GM18909 (cell line): ENCODE measurements around the gene C4orf54.

Experiments used
- ATAC-seq: cut with Tn5 transposase; IDR thresholded peaks from one replicate; pipeline ENCODE4 v1.9.1; 2021; ENCODE audit warnings: mild to moderate bottlenecking; ENCODE audit not compliant: unreplicated experiment, poor library complexity

C4orf54 gene

DNA sequence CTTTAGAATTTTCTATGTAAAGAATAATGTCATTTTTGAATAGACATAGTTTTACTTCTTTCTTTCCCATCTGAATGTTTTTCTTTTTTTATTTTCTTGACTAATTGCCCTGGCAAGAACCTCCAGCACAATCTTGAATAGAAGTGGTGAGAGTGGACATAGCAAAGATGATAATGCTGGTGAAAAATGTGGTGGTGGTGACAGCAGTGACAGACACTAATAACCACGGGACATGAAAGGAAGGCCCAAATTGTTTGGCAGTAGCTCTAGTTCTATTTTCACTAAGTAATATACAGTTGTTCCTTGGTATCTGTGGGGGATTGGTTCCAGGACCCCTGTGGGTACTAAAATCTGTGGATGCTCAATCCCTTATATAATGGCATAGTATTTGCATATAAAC lies 29.6 kb downstream of the C4orf54 start:
- no peak for ATAC-seq

DNA sequence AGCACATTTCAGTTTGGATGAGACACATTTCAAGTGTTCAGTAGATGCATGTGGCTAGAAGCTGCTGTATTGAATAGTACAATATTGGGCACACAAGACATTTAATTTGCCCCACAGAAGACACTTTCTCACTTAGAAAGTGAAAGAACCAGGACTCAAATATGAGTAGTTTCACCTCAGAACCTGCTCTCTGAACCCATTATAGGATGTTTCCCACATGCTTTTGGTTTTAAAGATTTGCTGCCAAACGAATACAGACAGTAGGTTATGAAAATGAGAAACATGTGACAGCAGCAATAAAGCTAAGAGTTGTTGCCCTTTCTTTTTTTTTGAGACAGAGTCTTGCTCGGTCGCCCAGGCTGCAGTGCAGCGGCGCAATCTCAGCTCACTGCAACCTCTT lies 32.3 kb downstream of the C4orf54 start:
- ATAC-seq, result peak; percentile 60

DNA sequence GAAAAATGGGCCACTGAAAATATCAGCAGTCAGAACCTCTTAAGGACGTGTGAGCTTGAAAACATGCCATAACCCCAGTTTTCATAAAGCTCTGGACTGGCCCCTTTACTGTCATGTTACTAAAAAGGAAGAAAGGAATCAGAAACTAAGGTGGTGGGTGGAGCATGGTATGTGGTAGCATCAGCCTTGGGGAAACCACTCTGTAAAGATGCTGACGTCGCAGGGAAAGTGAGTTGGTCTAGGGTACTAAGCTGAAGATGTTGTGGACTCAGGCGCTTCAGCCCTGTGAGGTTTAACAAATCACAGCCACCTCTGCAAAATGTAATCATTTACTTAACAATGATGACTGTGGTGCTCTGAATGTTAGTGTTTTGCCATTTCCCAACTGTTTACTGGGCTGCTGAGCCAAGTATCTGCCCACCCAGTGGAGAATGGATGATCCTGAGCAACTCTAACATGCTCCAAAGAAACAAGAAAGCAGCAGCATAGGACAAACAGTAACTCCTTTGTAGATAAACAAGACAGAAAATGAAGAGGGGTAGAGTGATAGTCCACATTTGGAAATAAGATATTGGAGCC lies 33.4 kb downstream of the C4orf54 start:
- peak; percentile 59 for ATAC-seq

DNA sequence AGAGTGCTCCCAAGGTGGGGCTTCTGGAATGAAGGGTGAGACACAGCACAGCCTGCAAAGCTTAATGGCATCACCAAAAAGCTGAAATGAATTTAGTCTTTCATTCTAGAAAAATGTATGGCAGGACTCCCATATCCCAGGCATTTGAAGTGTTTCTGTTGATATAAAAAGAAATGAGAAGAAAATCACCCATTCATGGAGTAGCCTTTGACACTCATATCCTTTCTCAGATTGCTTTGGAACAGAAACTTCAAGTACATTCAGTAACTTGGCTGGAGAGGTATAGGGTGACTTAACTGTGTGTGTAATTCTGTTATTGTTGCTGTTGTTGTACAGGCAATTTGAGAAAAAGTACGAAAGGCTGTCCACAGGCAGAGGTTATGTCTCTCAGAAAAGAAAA lies 35.3 kb downstream of the C4orf54 start:
- ATAC-seq, result no peak

DNA sequence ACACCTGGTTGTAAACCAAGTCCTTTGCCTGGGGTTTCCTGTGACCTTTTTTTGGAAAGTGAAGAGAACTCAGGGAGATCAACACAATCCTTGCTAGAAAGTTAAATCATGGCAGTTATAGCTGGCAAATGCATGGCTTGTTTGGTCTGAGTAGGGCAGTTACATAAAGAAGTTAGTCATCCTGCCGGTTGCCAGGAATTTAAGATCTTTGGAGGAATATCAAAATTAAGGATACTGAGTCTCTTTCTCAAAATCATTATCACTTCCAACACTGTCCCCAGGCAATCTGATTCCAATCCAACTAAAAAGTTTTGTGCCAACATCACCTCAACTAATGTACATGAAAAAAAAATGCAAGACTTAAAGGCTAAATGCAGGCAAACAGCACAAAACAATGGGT lies 40.3 kb downstream of the C4orf54 start:
- no peak for ATAC-seq

DNA sequence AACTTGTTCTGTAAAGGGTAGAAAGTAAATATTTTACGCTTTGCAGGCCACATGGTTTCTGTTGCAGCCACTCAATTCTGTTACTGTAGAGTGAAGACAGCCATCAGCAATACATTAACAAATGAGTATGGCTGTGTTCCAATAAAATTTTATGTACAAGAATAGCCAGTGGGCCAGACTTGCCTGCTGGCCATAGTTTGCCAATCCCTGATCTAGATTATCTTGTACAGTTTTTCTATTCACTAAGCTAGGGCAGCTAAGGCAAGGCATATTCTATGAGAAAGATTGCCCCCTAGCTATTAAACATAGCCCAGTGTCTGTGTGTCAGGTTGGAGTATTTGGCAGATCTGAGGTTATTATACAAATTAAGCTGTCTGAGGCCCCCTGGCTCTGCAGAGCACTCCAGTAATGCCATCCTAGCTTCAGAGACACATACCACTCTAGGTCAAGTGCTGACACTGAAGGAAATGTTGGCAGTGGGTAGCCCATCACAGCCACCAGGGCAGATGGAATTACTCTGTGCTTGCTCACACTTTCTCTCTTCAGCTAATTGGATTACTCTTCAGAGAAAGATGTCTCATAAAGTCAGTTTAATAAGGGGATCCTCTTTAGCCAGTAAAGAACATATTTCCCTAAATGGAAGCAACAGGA lies 42.3 kb downstream of the C4orf54 start:
- no peak for ATAC-seq

DNA sequence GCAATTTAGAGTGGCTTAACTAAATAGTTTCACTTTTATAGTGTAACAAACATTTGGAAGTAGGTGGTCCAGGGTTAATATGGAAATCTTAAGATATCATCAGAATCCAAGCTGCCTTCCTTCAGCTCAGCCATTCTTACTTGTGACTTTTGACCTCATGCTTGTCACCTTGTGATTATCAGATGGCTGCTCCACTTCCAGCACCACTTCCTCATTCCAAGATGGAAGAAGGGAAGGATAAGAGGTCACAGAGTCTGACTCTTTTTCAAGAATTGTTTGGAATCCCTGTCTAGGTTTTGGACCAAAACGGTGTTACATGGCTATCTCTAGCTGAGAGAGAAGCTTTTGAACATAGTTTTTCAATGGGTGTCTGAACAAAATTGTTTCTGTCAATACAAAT lies 43.1 kb downstream of the C4orf54 start:
- no peak for ATAC-seq

DNA sequence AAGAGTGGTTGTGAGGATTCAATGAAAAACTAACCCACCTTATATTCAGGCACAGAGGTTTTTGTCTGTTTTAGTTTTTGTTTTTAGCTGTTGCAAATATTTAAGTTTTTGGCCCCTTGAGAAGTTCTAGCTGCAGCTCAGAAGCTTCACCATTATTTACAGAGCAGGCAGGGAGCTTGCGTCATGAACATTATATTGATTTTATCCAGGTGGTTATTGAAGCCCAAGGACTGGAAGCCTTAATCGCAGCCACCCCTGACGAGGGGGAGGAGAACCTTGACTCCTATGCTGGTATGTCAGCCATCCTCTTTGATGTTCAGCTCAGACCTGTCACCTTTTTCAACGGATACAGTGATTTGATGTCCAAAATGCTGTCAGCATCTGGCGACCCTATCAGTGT lies 44.9 kb downstream of the C4orf54 start:
- no peak for ATAC-seq

DNA sequence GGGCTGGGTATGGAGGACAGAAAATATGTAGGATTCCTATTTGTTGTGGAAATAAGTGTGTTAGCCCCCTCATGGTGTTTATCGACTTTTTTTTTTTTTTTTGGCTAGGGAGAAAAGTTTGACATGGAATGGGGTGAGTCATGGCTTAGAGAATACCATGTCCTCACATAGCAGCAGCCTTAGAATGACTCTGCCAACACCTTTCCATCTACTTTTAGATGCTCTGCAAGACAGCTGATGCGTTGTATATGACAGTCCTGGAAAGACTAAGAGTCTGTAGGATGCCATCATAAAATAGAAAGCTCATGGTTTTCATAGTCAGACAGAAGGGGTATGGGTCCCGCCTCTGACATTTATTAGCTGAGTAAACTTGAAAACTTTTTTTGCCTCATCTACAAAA lies 45.3 kb downstream of the C4orf54 start:
- ATAC-seq, result no peak

DNA sequence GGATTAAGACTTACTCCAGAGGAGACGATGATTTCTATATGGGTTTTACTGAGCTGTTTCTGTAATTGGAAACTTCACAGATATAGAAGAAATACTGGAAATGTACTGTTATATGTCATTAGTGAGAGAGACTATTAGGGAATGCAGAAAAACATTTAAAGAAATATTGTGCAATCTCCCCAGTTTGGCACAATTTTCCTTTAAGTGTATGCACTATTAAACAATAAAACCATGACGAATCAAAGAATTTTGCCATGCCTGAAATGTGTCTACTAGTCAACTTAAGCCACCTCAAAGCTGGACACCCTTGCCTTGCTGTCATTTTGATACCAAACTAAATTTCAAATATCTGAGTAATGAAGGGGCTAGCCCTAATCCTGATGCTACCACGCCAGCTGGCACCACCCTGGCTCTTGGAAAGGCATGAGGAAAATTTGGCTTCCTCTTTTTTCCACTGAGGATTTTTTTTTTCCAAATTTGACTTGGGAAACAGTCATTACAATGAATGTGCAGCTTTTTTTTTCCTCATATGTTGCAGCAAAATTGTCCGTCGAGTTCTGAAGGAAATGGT lies 46.9 kb downstream of the C4orf54 start:
- ATAC-seq, result no peak

DNA sequence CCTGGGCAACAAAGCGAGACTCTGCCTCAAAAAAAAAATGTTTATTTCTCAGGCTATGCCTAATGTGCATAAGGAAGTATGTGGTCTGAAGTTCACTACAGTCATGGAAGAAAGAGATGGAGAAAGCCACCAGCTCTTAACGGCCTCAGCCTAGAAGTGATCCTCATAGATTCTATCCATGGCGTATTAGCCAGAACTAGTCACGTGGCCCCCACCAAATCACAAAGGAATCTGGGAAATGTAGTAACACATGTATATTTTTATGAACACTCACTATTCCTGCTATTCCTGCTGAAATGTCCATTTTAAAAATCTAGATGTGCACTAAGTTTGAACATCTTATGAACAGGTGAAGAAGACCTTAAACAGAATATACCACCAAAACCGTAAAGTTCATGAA lies 49.2 kb downstream of the C4orf54 start:
- ATAC-seq, result no peak
